ENCODE data around the gene GNAQ. TPM values are rescaled to one million over a fixed set of nuclear protein-coding genes. Genes with fewer than 3 reads are reported as not detected.
A peak's percentile ranks its signal among the peaks of the same experiment; 100 is the strongest.

GNAQ gene
- total RNA-seq, 1 donor: 58.0 TPM

DNA sequence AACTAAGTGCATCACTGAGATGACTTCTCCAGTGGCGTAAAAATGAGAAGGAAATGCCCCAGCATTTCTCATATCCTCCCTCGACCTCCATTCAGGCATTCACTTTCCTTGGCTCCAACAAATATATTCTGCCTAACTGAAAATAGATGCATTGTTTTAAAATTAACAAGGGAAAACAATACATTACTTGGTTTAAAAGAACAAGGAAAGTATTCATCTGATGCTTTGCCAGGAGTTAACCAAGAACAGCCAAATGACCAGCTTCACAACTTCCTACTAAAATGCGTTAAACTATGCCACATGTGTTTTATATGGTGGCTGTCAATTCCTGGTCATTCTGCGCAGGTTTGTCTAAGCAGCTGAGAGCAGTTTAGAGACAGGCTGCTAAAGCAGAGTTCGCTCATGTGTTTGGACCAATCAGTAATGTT lies 121.4 kb downstream of the GNAQ start:
- TF ChIP-seq CTCF (IDR thresholded peaks at IDR 0.05; ENCODE audit: insufficient read depth, low read length): no peak
- H3K4me3 ChIP-seq (ENCODE audit: low read depth, low read length): no peak overlapping the region
- no peak for DNase-seq (ENCODE audit: low read depth)

- no peak for TF ChIP-seq CTCF (IDR thresholded peaks at IDR 0.05; ENCODE audit: insufficient read depth, low read length)
- DNase-seq (ENCODE audit: low read depth): no peak
- no peak overlapping the region for H3K4me3 ChIP-seq (ENCODE audit: low read depth, low read length)
Measured at GRCh38 chr9:77909306-77909705, 122.3 kb downstream of the GNAQ start.

- DNase-seq (ENCODE audit: low read depth): no peak
- no peak for TF ChIP-seq CTCF (IDR thresholded peaks at IDR 0.05; ENCODE audit: insufficient read depth, low read length)
- no peak overlapping the region for H3K4me3 ChIP-seq (ENCODE audit: low read depth, low read length)
Measured at GRCh38 chr9:77908293-77908692, 123.3 kb downstream of the GNAQ start.

- DNase-seq (ENCODE audit: low read depth): no peak
Measured at GRCh38 chr9:77907585-77907984, 124.0 kb downstream of the GNAQ start.

DNA sequence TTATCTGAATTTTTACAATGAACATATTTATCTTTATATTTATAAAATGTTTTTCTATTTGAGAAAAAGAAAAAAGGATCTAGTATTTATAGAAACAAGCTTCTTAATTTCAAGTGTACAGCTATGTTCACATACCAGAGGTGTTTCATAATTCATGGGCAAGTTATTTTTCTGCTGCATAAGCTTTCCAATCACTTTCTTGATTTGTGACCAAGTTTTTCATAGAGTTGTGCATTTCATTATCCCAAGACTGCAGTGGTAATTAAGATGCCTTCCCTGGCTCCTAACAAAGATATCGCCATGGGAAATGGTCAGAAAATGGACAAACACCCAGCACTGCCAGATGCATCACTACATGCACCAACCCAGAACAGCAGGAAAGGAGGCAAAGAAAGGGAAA lies 124.6 kb downstream of the GNAQ start:
- no peak overlapping the region for H3K4me3 ChIP-seq (ENCODE audit: low read depth, low read length)
- no peak for DNase-seq (ENCODE audit: low read depth)
- TF ChIP-seq CTCF (IDR thresholded peaks at IDR 0.05; ENCODE audit: insufficient read depth, low read length): no peak

More at GRCh38 chr9:77907585-77907984, 124.0 kb downstream of the GNAQ start:
- no peak overlapping the region for H3K4me3 ChIP-seq (ENCODE audit: low read depth, low read length)
- no peak for TF ChIP-seq CTCF (IDR thresholded peaks at IDR 0.05; ENCODE audit: insufficient read depth, low read length)

GRCh38 chr9:77903666-77904285 lies 127.8 kb downstream of the GNAQ start:
- peak; percentile 80 for DNase-seq (ENCODE audit: low read depth)
- H3K4me3 ChIP-seq (ENCODE audit: low read depth, low read length): no peak overlapping the region
- no peak for TF ChIP-seq CTCF (IDR thresholded peaks at IDR 0.05; ENCODE audit: insufficient read depth, low read length)

- no peak for DNase-seq (ENCODE audit: low read depth)
- H3K4me3 ChIP-seq (ENCODE audit: low read depth, low read length): no peak overlapping the region
- TF ChIP-seq CTCF (IDR thresholded peaks at IDR 0.05; ENCODE audit: insufficient read depth, low read length): no peak
Measured at GRCh38 chr9:77901771-77902170, 129.8 kb downstream of the GNAQ start.

Data from fibroblast of the aortic adventitia (primary cell).